ENCODE measurements around the gene ACTL10.
A peak's percentile ranks its signal among the peaks of the same experiment; 100 is the strongest.
"Not testable (repeated sequence)": the region's sequence is repeated elsewhere in the genome, so short reads cannot be mapped to it uniquely, and the experiment has no call there.

ACTL10 gene

GRCh38 chr20:33689493-33689892 lies 22.8 kb downstream of the ACTL10 start:
- intact Hi-C loops (cut with DNase I) = loop anchor here (5.0 kb wide), 1 partner anchor 43 kb away; the partner anchor contains the start of gene ZNF341
- DNase-seq = no peak

DNA sequence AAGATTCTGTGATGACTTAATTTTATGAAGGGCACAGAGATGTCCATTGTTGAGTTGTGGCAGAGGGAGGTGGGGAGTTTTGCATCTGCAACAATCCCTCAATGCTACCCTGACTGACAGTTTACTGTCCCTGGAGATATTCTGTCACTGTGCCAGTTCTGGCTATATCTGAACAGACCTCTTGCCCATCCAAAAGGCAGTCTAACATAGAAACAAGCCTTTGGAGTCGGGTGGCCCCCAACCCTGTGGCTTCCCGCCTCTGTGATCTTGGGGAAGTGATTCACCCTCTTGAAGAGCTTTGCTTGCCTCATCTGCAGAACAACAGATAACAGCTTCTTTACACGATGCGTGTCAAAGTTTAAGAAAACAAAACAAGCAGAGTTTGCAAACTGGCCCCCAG lies 23.2 kb downstream of the ACTL10 start:
- DNase-seq = no peak
- intact Hi-C loops (cut with DNase I) = loop anchor here (5.0 kb wide), 1 partner anchor 42 kb away; the partner anchor contains the start of gene ZNF341

DNA sequence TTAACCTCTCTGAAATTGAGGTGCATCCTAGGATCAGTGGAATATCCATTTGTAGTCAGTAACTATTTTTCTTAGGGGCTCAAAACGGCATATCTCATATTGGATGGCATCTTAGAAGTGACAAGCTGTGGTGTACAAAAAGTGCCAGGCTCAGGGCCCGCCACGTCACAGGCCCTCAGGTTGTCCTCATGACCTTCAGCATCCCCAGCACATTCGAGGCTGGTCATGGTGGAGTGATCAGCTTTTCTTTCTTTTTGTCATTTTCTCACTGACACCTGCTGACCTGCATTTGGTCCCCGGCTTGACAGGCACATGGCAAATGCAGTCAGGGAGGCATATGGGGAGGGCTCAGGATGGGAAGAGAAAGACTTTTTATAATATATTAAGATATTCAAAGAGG lies 26.5 kb downstream of the ACTL10 start:
- intact Hi-C loops (cut with DNase I) = no loop called here
- DNase-seq = no peak

- intact Hi-C loops (cut with DNase I) = no loop called here
- peak; percentile 66 to 95 (median 78) for DNase-seq
Measured at GRCh38 chr20:33693741-33694638, 27.2 kb downstream of the ACTL10 start.

- no peak for DNase-seq
- intact Hi-C loops (cut with DNase I) = no loop called here
Measured at GRCh38 chr20:33694639-33695012, 27.9 kb downstream of the ACTL10 start.

DNA sequence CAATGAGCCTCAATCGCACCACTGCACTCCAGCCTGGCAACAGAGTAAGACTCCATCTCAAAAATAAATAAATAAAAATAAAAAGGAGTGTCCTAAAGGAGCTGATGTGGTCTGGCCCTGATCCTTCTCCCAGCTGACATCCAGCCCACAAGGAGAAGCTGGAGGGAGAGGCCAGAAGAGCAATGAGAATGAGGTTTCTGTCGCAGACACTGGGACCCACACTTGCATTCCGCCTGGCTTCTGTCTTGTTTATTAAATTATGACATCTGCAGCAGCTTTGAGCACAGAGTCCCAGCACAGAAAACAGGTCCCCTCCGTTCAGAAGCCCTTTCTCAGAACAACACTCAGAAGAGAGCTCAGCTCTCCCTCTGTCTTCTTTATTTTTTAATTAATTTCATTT lies 29.7 kb downstream of the ACTL10 start:
- intact Hi-C loops (cut with DNase I) = no loop called here

DNA sequence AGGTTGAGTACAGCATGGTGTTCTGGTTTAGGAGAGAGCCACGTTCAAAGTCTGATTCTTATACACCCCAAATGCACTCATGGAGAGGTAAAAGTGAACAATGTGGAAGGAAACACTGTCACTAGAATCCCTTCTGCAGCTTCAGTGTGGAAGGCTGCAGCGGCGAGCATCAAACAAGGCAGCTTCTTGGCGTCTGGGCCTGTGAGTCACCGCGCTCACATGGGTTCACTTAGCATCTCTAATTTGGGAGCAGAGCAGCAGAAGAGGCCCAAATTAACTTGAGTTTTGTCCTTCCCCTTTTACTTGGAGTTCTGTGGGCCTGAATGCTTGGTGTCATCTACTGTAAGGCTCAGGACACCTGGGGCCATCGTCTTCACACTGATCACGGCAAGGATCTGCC lies 30.4 kb downstream of the ACTL10 start:
- intact Hi-C loops (cut with DNase I) = no loop called here
- peak; percentile 56 to 97 (median 80) for DNase-seq

More for the DNA sequence above, 29.7 kb downstream of the ACTL10 start:
- DNase-seq = no peak

DNA sequence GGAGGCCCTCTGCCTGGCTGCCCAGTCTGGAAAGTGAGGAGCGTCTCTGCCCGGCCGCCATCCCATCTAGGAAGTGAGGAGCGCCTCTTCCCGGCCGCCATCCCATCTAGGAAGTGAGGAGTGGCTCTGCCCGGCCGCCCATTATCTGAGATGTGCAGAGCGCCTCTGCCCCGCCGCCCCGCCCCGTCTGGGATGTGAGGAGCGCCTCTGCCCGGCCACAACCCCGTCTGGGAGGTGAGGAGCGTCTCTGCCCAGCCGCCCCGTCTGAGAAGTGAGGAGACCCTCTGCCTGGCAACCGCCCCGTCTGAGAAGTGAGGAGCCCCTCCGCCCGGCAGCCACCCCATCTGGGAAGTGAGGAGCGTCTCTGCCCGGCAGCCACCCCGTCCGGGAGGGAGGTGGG lies 32.2 kb downstream of the ACTL10 start:
- intact Hi-C loops (cut with DNase I); DNase-seq: not testable (repeated sequence)

DNA sequence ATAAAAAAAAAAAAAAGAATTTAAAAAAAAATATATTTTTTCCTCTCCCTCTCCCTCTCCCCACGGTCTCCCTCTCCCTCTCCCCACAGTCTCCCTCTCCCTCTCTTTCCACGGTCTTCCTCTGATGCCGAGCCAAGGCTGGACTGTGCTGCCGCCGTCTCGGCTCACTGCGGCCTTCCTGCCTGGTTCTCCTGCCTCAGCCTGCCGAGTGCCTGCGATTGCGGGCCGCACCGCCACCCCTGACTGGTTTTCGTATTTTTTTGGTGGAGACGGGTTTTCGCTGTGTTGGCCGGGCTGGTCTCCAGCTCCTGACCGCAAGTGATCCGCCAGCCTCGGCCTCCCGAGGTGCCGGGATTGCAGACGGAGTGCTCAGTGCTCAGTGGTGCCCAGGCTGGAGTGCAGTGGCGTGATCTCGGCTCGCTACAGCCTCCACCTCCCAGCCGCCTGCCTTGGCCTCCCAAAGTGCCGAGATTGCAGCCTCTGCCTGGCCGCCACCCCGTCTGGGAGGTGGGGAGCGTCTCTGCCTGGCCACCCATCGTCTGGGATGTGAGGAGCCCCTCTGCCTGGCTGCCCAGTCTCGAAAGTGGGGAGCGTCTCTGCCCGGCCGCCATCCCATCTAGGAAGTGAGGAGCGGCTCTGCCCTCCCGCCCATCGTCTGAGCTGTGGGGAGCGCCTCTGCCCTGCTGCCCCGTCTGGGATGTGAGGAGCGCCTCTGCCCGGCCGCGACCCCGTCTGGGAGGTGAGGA lies 34.1 kb downstream of the ACTL10 start:
- intact Hi-C loops (cut with DNase I); DNase-seq: not testable (repeated sequence)

DNA sequence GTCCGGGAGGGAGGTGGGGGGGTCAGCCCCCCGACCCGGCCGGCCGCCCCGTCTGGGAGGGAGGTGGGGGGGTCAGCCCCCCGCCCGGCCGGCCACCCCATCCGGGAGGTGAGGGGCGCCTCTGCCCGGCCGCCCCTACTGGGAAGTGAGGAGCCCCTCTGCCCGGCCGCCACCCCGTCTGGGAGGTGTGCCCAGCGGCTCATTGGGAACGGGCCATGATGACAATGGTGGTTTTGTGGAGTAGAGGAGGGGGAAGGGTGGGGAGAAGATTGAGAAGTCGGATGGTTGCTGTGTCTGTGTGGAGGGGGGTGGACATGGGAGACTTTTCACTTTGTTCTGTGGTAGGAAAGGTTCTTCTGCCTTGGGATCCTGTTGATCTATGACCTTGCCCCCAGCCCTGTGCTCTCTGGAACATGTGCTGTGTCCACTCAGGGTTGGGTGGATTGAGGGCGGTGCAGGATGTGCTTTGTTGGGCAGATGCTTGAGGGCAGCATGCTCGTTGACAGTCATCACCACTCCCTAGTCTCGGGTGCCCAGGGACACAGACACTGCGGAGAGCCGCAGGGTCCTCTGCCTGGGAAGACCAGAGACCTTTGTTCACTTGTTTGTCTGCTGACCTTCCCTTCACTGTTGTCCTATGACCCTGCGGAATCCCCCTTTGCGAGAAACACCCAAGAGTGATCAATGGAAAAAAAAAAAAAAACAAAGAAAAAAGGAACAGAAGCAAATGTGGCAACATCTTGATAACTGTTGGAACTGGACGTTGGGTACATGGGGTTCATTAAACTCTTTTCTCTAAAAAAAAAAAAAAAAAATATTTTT lies 35.1 kb downstream of the ACTL10 start:
- intact Hi-C loops (cut with DNase I) = no loop called here
- peak in 1 of 10 donors; percentile 44 for DNase-seq

- intact Hi-C loops (cut with DNase I) = no loop called here
- peak in 8 of 10 donors; percentile 52 to 94 (median 68) for DNase-seq
Measured at GRCh38 chr20:33702861-33703260, 36.1 kb downstream of the ACTL10 start.

GRCh38 chr20:33703498-33704137 lies 36.9 kb downstream of the ACTL10 start:
- intact Hi-C loops (cut with DNase I) = no loop called here
- DNase-seq = peak in 1 of 10 donors; percentile 24

- DNase-seq = peak in 2 of 10 donors; percentile 25 to 55
- intact Hi-C loops (cut with DNase I) = no loop called here
Measured at GRCh38 chr20:33704197-33704924, 37.6 kb downstream of the ACTL10 start.

DNA sequence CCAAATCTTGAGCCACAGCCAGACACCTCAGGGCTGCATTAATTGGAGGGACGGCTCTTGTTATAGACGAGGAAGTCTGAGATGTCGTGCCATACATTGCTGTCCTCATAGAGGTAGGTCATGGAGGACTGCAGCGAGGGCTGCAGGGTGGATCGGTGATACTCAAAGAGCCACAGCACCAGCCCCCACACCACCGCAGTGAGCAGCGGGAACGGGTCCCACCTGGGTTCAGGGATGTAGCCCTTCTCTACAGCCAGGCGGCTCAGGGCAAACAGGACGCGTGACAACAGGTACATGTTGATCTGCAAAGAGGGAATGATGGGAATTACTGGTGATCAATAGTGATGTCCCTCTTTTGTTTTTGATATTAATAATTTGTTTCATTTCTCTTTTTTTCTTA lies 40.9 kb downstream of the ACTL10 start:
- intact Hi-C loops (cut with DNase I) = no loop called here
- peak in 1 of 10 donors; percentile 52 for DNase-seq

DNA sequence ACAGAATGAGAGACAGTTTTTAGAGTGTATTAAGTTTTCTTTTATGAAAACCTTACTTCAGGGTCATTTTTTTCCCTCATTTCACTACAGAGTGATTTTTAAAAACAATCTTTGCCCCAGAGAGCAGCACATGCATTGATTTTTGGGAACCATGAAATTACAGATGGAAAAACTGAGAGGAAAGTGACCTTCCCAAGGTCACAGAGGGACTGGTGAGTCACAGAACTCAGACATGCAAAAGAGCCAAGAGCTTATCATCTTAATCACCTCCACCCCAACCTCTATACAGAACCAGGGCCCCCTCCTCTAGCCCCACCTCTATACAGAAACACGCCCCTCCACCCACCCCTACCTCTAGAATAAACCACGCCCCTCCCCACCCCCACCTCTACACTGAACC lies 42.7 kb downstream of the ACTL10 start:
- no peak for DNase-seq
- intact Hi-C loops (cut with DNase I) = no loop called here

- peak in 1 of 10 donors; percentile 20 for DNase-seq
Measured at GRCh38 chr20:33709905-33710541, 43.3 kb downstream of the ACTL10 start.

GRCh38 chr20:33710681-33711445 lies 44.1 kb downstream of the ACTL10 start:
- intact Hi-C loops (cut with DNase I) = no loop called here

More at GRCh38 chr20:33709905-33710541, 43.3 kb downstream of the ACTL10 start:
- intact Hi-C loops (cut with DNase I) = no loop called here

DNA sequence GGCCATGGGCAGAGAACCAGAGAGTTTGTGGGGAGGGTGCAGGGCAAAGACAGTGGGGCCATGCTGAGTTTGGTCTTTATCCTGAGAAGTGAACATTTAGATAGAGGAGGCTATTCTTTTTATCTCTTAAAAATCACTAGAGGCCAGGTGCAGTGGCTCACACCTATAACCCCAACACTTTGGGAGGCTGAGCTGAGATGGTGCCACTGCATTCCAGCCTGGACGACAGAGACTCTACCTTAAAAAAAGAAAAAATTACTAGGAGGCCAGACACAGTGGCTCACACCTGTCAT lies 44.6 kb downstream of the ACTL10 start:
- DNase-seq = peak in 1 of 10 donors; percentile 1
- intact Hi-C loops (cut with DNase I) = no loop called here

More at GRCh38 chr20:33710681-33711445, 44.1 kb downstream of the ACTL10 start:
- peak in 1 of 10 donors; percentile 23 for DNase-seq

Data from posterior cingulate gyrus (tissue), 11 donors.